Stimulated activated CD8-positive, alpha-beta memory T cell treated with anti-CD3 and anti-CD28 coated beads, Interleukin-2, amount 100 ng/mL, for 1 hour (primary cell): Measurements from ENCODE around the gene ANTKMT.

Source experiments
- DNase-seq, 2 donors: peaks; one replicate each; pipeline ENCODE4 v3.0.0-alpha.2; 2020; ENCODE audit warnings: low read depth in 2 of 2

Gene ANTKMT

GRCh38 chr16:715477-716199, 5.3 kb upstream of the ANTKMT start:
- DNase-seq, result no peak

GRCh38 chr16:716200-716568, 4.8 kb upstream of the ANTKMT start:
- DNase-seq, result no peak

GRCh38 chr16:716768-717325, 4.1 kb upstream of the ANTKMT start:
- DNase-seq, result no peak

- DNase-seq, result no peak
Observed at GRCh38 chr16:717450-718245, 3.3 kb upstream of the ANTKMT start.

- DNase-seq, result no peak
Observed at GRCh38 chr16:718389-718788, 2.6 kb upstream of the ANTKMT start.

GRCh38 chr16:718922-719321, 2.0 kb upstream of the ANTKMT start:
- DNase-seq, result no peak

- no peak for DNase-seq
Observed at GRCh38 chr16:719815-720446, 1.0 kb upstream of the ANTKMT start.

- DNase-seq, result no peak
Observed at GRCh38 chr16:720447-720989, 428 bp upstream of the ANTKMT start.

- no peak for DNase-seq
Observed at GRCh38 chr16:721765-722540, 1.0 kb downstream of the ANTKMT start.

- no peak for DNase-seq
Observed at GRCh38 chr16:722835-723633, 2.1 kb downstream of the ANTKMT start.

GRCh38 chr16:723695-724094, 2.7 kb downstream of the ANTKMT start:
- no peak for DNase-seq

- no peak for DNase-seq
Observed at GRCh38 chr16:724188-725040, 3.5 kb downstream of the ANTKMT start.

GRCh38 chr16:725041-725376, 4.1 kb downstream of the ANTKMT start:
- DNase-seq, result no peak

- no peak for DNase-seq
Observed at GRCh38 chr16:725463-726187, 4.7 kb downstream of the ANTKMT start.

GRCh38 chr16:726188-726437, 5.2 kb downstream of the ANTKMT start:
- DNase-seq, result no peak

GRCh38 chr16:726438-727290, 5.7 kb downstream of the ANTKMT start, which contains the start of the genes CCDC78 and HAGHL:
Gene CCDC78, minus strand, starts transcription at chr16:726443. Its CDS starts 76 bp downstream, at chr16:726367.
Gene HAGHL, plus strand, starts transcription at chr16:727106. Its CDS starts 404 bp downstream, at chr16:727510.
- peak in 1 of 2 donors; percentile 39 for DNase-seq

GRCh38 chr16:727291-727977, 6.5 kb downstream of the ANTKMT start:
- no peak for DNase-seq
